ENCODE measurements around the gene NCOR1.

DNA sequence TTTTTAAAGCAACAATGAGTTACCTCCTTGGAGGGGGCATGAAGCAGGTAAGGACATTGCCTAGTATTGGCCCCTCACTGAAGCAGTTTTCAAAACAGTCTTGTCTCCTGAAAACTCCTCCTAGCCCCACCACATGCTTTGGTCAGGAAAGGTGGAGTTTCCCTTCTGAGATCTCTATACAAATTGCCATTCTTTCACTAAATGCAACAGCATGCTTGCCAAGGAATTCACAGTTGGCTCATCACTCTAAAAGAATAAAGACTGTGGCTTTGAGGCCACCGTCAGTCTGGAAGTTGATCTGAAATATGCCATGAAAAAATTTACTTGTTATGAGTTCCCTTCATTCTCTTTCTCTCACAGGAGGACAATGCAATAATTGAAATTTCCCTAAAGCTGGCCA lies 211.5 kb downstream of the NCOR1 start:
- TF ChIP-seq CTCF (IDR thresholded peaks at IDR 0.05) (no peak), TP53 (CRISPR knock-in tag; IDR thresholded peaks at IDR 0.05) (no peak), RCOR1 (IDR thresholded peaks at IDR 0.05; ENCODE audit: low read depth, low read length) (no peak), POLR2A (IDR thresholded peaks at IDR 0.05; ENCODE audit: low read length) (no peak), SREBF2 (IDR thresholded peaks at IDR 0.05) (no peak), CBX8 (IDR thresholded peaks at IDR 0.05) (no peak), REST (IDR thresholded peaks at IDR 0.05) (no peak), EP300 (IDR thresholded peaks at IDR 0.05) (no peak), JUN (IDR thresholded peaks at IDR 0.05) (no peak), CEBPB (IDR thresholded peaks at IDR 0.05) (no peak), ZNF302 (CRISPR knock-in tag; IDR thresholded peaks at IDR 0.05) (no peak)
- TF ChIP-seq, protein P1, sequence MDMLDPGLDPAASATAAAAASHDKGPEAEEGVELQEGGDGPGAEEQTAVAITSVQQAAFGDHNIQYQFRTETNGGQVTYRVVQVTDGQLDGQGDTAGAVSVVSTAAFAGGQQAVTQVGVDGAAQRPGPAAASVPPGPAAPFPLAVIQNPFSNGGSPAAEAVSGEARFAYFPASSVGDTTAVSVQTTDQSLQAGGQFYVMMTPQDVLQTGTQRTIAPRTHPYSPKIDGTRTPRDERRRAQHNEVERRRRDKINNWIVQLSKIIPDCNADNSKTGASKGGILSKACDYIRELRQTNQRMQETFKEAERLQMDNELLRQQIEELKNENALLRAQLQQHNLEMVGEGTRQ (IDR thresholded peaks at IDR 0.05), result no peak
- TF ChIP-seq, protein P2, sequence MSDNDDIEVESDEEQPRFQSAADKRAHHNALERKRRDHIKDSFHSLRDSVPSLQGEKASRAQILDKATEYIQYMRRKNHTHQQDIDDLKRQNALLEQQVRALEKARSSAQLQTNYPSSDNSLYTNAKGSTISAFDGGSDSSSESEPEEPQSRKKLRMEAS (IDR thresholded peaks at IDR 0.05), result no peak
- TF ChIP-seq, protein P3, sequence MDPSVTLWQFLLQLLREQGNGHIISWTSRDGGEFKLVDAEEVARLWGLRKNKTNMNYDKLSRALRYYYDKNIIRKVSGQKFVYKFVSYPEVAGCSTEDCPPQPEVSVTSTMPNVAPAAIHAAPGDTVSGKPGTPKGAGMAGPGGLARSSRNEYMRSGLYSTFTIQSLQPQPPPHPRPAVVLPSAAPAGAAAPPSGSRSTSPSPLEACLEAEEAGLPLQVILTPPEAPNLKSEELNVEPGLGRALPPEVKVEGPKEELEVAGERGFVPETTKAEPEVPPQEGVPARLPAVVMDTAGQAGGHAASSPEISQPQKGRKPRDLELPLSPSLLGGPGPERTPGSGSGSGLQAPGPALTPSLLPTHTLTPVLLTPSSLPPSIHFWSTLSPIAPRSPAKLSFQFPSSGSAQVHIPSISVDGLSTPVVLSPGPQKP (IDR thresholded peaks at IDR 0.05; ENCODE audit: low read depth, low read length), result no peak
